Mammary epithelial cell (primary cell): Measurements from ENCODE around the gene DNAAF5.

ENCODE experiments used
- CTCF ChIP-seq, 2 donors: IDR thresholded peaks in 1 of 2; conservative IDR thresholded peaks in 1 of 2; 2 replicates each; pipeline ENCODE4 v1.5.1; 2011 to 2012; ENCODE audit warnings: inconsistent platforms in 2 of 2, low read length in 2 of 2, mild to moderate bottlenecking in 2 of 2, control low read depth in 1 of 2, low read depth in 1 of 2; ENCODE audit not compliant: insufficient read depth in 1 of 2; ENCODE audit errors: extremely low read depth in 1 of 2
- EZH2 ChIP-seq: IDR thresholded peaks from 2 replicates; pipeline ENCODE4 v1.6.1; 2012; ENCODE audit warnings: low read length, inconsistent platforms, borderline replicate concordance

GRCh38 chr7:768881-769504 lies 42.5 kb downstream of the DNAAF5 start:
- TF ChIP-seq CTCF (conservative IDR thresholded peaks at IDR 0.05 in 1 of 2, IDR thresholded peaks at IDR 0.05 in 1 of 2; ENCODE audit: extremely low read depth in 1 of 2, insufficient read depth in 1 of 2, low read depth in 1 of 2, low read length in 2 of 2) (no peak), EZH2 (no peak)
